ENCODE data around the gene PPIP5K1.
A peak's percentile ranks its signal among the peaks of the same experiment; 100 is the strongest.

PPIP5K1 gene

GRCh38 chr15:43498990-43499389, 91.0 kb downstream of the PPIP5K1 start:
- no peak for DNase-seq (ENCODE audit: low read depth)
- no peak overlapping the region for H3K4me3 ChIP-seq (ENCODE audit: low read depth, low read length)
- TF ChIP-seq CTCF (IDR thresholded peaks at IDR 0.05; ENCODE audit: control insufficient read depth, extremely low read depth, insufficient read depth): no peak

- no peak for DNase-seq (ENCODE audit: low read depth)
- H3K4me3 ChIP-seq (ENCODE audit: low read depth, low read length): peak overlapping the region; percentile 62
- no peak for TF ChIP-seq CTCF (IDR thresholded peaks at IDR 0.05; ENCODE audit: control insufficient read depth, extremely low read depth, insufficient read depth)
Observed at GRCh38 chr15:43493703-43494472, 96.1 kb downstream of the PPIP5K1 start.

GRCh38 chr15:43492673-43493601, 97.1 kb downstream of the PPIP5K1 start, which contains the start of gene TP53BP1:
TSS of gene TP53BP1 (minus strand) at chr15:43493156. CDS start at chr15:43493043, 113 bp downstream.
- peak within 1 kb of the TSS; percentile 62 for H3K4me3 ChIP-seq (ENCODE audit: low read depth, low read length)
- TF ChIP-seq CTCF (IDR thresholded peaks at IDR 0.05; ENCODE audit: control insufficient read depth, extremely low read depth, insufficient read depth): 0 out of 2 replicates have a peak, but pooled peaks have one; percentile 4
- peak; percentile 79 for DNase-seq (ENCODE audit: low read depth)

GRCh38 chr15:43492266-43492665, 97.7 kb downstream of the PPIP5K1 start:
- H3K4me3 ChIP-seq (ENCODE audit: low read depth, low read length): peak overlapping the region; percentile 62
- no peak for TF ChIP-seq CTCF (IDR thresholded peaks at IDR 0.05; ENCODE audit: control insufficient read depth, extremely low read depth, insufficient read depth)
- DNase-seq (ENCODE audit: low read depth): no peak

- H3K4me3 ChIP-seq (ENCODE audit: low read depth, low read length): no peak overlapping the region
- DNase-seq (ENCODE audit: low read depth): no peak
- TF ChIP-seq CTCF (IDR thresholded peaks at IDR 0.05; ENCODE audit: control insufficient read depth, extremely low read depth, insufficient read depth): no peak
Observed at GRCh38 chr15:43489191-43489590, 100.8 kb downstream of the PPIP5K1 start.

GRCh38 chr15:43488790-43489189, 101.2 kb downstream of the PPIP5K1 start:
- TF ChIP-seq CTCF (IDR thresholded peaks at IDR 0.05; ENCODE audit: control insufficient read depth, extremely low read depth, insufficient read depth): no peak
- DNase-seq (ENCODE audit: low read depth): no peak
- H3K4me3 ChIP-seq (ENCODE audit: low read depth, low read length): no peak overlapping the region

Measured in LNCaP clone FGC (cell line).